GM12892 (cell line): ENCODE data around the gene PRLHR.

Experiments used
- POLR2A ChIP-seq: IDR thresholded peaks from 2 replicates; pipeline ENCODE4 v1.6.1; 2011; ENCODE audit warnings: low read depth, low read length, control low read depth
- POLR2AphosphoS5 ChIP-seq: IDR thresholded peaks from 2 replicates; pipeline ENCODE4 v1.6.1; 2011; ENCODE audit warnings: low read depth, low read length, control low read depth
- TAF1 ChIP-seq: IDR thresholded peaks from 2 replicates; pipeline ENCODE4 v1.6.1; 2011; ENCODE audit warnings: low read depth, mild to moderate bottlenecking, control low read depth, low read length, borderline replicate concordance

DNA sequence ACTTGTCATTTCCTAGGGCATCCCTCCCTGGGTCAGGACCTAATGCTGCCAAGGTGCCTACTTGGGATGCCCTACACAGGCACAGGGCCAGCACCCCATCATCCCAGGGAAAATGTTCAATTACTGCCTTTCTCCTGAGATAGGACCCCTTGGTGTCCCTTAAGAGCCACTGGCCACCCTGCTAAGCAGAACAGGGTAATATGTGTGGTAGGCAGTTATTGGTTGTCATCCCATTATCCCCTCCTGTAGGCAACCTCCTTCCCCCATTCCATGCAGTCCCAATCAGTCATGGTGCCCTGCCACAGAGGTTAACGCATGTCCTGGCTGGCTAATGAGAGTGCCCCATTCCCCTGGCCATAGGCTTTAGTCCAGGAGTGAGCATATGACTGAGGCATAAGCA, 53.2 kb downstream of the PRLHR start:
- TF ChIP-seq POLR2AphosphoS5 (no peak), POLR2A (no peak), TAF1 (no peak)
